ENCODE results near the gene RGS16.

Gene RGS16

DNA sequence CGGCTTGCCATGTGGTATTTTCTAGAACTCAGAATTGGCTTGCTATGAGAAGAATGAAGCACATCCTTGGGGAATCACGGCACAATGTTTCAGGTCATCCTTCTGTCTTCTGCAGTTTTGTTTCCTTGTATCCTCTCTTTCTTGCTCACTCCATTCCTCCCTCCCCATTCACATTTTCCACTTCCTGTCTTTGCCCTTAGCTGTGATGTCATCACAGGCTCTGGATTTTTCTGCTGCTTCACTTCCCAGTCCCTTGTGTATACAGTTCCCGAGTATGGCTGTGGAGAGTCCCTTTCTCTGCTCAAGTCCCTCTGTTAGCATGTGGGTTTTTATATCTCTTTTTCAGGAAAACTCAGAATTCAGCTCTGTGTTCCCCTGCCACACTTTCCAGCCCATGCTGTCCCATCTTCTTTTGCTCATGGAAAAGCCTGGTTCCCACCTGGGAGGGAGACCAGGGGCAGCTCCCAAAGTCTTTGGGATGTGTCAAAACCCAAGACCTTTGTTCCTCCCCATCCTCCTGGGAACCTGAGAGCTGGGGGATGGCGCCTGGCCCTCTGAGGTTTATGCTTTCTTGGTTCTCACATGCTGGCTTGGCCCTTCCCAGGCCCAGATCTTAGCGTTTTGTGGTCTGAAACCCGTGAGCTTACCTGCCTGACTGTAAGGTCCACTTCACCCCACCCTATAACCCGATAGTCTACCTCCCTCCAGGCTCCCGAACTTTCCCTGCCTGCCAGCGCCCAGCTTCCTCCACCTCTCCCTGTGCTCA is 4.8 kb upstream of the RGS16 start:
- no peak for DNase-seq (ENCODE audit: low spot score)

DNA sequence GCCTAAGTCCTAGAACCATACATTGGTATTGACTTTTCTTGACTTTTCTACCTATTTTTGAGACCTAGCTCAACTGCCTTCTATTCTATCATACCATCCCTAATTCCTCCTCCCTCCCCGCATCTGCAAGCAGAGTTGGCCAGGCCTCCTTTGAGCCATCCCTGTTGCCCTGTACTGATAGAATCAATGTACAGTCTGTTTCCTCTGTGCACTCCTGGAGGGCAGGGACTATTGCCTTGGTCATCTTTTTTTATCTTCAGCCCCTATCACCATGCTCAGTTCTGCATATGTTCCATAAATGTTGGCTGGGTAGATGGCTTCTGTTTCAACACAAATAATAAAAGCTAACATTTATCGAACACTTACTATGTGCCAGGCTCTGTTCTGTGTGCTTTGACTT is 4.0 kb upstream of the RGS16 start:
- no peak for DNase-seq (ENCODE audit: low spot score)

- DNase-seq (ENCODE audit: low spot score): no peak
Measured at GRCh38 chr1:182607566-182607965, 3.4 kb upstream of the RGS16 start.

GRCh38 chr1:182603646-182604174 is 479 bp downstream of the RGS16 start:
- DNase-seq (ENCODE audit: low spot score): no peak

DNA sequence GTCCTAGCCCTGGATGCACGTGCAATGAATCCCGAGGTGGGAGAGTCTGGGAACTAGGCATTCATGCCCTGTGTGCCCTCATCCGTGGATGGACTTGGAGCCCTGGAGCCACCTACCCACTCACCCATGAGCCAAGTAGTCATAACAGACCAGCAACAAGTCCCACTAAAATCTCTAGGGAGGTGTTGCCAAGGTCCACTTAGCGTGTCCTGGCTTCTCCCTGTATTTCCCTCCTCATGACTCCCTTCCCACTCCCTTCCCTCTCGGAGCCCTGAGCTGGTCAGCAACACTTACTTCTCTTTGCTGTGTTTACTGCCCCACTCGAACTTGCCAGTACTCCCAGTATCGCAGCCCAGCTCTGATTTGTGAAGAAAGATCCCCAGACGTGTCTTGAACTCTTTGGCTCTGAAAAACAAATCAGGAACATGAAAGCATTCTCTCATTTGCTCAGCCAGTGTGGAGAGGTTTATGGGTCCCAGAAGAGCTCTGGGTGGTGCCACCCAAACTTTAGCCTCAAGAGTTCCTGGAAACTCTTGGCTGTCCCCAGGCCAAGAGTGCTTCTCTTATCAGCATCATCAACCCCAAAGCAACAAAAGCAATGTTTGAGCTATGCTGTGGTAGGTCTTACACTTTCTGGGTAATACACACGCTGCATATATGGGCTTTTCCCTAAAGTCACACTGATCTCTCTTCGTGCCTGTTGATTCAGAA is 1.1 kb downstream of the RGS16 start:
- DNase-seq (ENCODE audit: low spot score): peak; percentile 66

GRCh38 chr1:182601913-182602312 is 2.3 kb downstream of the RGS16 start:
- DNase-seq (ENCODE audit: low spot score): no peak

DNA sequence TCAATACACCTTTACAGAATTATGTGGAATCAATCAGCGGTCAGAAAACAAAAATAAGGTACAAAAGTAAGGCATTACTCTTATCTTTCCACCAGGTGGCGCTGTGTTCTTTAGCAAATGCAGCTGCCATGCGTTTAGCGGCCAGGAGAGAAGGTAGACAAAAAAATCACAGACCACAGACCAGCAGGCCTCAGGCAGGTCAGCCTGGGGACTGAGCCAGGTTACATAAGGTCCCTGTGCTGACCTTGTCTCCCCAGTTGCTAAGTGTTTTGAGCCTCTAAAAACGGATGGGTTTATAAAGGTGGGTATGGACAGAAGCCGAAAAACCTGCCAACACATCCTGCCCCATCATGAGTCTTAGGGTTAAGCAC is 2.8 kb downstream of the RGS16 start:
- peak; percentile 80 for DNase-seq (ENCODE audit: low spot score)

DNA sequence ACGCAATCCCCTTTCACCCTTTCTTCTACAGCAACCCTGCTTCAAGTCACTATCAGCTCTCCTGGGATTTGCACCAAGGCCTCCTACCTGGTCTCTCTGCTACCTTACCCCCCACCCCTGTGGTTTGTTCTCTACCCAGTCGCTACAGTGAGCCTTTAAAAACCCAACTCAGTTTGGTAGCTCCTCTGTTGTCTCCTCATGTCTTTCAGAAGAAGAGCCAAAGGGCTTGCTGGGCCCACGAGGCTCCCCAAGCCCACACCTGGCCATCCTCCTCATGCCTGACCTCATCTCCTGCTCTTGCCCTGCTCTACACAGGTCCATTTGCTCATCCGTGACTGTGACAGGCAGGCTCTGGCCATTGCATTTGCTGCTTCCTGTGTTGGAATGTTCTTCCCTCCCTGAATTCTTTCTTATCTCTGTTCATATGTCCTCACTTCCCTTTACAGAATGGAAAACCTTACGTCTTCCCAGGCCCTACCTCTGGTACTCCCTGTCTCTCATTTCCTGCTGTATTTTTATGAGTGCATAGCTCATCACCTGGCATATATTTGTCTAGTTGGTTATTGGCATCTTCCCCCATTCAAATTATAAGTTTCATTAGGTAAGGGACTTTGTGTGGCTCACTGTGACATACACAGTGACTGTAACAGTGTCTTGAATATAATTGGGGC is 3.3 kb downstream of the RGS16 start:
- no peak for DNase-seq (ENCODE audit: low spot score)

DNA sequence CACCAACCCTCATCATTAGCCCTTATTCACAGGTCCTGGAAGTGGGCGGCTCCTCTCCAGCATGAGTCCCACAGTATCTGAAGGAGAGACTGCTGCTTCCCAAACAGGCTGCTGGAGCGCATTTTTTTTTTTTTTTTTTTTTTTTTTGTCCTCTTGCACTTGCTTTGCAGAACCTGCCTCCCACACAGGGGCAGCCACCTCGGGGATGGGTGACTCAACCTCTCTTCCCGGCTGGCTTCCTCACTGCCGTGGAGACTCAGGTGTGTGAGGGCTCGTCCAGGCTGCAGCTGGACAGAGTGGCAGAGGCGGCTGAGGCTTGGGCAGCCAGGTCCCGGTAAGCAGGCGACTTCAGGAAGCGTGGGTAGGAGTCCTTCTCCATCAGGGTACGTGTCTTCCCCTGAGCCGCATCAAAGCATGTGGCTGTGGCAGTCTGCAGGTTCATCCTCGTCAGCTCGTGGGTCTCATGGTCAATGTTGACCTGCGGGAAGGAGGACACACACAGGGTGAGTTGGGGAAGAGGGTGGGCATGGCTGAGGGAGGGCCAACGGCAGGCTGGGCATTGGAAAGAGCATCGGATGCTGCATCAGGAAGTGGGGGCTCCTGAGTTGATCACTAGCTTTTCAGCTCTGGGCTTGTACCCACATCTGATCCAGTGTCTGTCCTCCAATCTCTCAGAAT is 4.0 kb downstream of the RGS16 start:
- no peak for DNase-seq (ENCODE audit: low spot score)

DNA sequence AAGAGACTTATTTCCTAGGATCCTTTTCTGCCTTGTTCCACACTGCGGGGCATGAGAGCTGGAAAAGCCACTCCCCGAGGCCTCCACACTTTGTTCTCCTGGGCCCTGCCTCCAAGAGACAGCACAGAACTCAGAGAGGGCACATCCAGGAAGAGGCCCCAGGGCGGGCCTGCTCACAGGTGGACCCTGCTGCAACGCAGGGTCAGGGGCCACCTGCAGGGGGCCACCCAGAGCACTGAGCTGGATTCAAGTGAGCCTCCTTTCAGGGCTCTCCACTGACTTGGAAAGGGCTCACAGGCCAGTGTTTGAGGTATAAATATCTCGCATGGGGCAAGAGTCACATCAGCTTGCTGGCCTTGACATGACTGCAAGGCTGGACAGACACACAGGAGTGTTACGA is 4.8 kb downstream of the RGS16 start:
- no peak for DNase-seq (ENCODE audit: low spot score)

DNA sequence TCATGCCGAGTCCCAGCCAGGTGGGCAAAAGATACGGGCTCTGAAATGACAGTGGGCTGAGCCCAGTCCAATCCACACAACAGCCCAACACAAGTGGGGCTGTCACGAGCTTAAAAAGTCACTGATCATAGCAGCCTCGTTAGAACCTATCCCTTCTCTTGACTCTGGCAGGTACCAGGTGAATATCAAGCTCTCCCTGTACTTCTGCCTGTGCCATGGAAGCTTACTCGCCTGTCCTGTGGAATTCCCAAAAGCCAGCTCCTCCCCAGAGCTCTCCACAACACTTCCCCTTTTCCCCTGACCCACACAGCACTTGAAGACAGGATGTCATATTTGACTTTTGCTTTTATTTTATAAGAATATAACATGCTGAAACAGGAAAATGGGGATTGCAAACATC is 5.9 kb downstream of the RGS16 start:
- no peak for DNase-seq (ENCODE audit: low spot score)

GRCh38 chr1:182596934-182597333 is 7.3 kb downstream of the RGS16 start:
- DNase-seq (ENCODE audit: low spot score): no peak

DNA sequence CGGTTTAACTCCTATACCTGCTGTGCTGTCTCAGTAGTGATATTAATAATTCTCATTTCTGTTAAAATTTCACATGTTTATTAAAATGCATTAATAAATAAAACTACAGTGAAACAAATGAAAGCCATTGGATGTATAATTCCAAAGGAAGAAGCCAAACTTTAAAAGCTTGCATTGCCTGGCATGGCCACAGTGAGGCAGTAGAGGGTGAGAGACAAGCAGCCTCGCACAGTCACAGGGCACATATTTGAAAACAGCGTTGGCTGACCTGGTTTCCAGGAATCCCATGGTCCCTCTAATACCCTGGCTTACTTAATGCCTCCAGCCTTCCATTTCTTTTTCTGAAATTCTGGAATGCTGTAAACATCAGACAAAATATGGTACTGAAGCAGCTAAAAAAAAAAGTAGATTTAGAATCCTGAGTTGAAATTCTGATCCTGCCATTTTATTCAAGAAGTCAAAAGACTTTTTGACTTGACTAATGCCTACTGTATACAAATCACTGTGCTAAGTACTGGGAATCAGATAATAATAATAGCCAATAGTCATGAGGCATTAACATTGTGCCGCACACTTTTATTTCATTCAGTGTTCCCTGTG is 8.4 kb downstream of the RGS16 start:
- DNase-seq (ENCODE audit: low spot score): peak; percentile 53

DNA sequence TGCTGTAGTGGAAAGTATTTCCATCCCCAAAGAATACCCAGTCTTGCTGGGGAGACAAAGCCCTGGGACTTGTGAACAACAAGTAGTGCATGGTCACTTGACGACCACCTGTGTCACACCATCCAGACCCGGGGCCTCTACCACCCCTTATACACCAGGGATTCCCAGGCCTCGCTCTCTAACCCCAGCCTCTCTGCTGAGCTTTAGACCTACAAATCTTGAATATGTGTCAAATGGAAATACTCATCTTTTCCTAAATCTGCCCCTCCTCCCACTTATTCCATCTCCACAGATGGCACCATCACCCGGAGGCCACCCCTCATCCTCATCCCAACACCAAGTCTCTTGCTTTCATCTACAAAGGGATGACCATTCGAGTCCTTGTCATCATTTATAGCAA is 14.3 kb downstream of the RGS16 start:
- no peak for DNase-seq (ENCODE audit: low spot score)

GRCh38 chr1:182589520-182589919 is 14.7 kb downstream of the RGS16 start:
- DNase-seq (ENCODE audit: low spot score): no peak

- peak; percentile 58 for DNase-seq (ENCODE audit: low spot score)
Measured at GRCh38 chr1:182588500-182589396, 15.4 kb downstream of the RGS16 start, which contains the start of gene RNASEL. Gene RNASEL, minus strand, starts transcription at chr1:182589256. Its CDS starts 2,450 bp downstream, at chr1:182586806.

DNA sequence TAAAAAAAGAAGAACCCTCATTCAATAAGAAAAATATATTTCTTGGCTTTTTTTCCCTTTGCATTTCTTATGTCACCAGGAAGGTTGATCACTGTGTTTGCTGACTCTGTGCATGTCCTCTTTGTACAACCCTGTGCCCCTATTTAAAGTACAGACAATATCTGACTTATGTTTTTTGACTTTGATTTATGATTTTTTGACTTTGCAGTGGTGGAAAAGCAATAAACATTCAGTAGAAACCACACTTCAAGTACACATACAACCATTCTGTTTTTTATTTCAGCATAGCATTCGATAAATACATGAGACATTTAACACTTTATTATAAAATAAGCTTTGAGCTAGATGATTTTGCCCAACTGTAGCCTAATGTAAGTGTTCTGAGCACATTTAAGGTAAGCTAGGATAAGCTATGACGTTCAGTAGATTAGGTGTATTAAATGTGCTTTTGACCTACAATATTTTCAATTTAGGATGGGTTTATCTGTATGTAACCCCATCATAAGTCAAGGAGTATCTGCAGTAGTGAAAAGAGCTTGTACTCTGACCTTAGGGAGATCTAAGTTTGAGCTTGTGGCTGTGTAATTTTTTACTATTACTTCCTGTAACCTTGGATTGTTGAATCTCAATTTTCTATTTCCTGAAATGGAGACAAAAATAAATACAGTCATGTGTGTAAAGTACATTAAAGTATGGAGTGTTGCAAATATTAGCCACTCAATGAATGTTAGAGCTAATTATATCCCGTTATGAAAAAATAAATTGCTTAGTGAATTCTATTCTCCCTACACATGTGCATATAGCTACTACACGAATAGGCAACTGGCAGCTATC is 16.3 kb downstream of the RGS16 start:
- DNase-seq (ENCODE audit: low spot score): no peak

- DNase-seq (ENCODE audit: low spot score): no peak
Measured at GRCh38 chr1:182587093-182587492, 17.1 kb downstream of the RGS16 start.

DNA sequence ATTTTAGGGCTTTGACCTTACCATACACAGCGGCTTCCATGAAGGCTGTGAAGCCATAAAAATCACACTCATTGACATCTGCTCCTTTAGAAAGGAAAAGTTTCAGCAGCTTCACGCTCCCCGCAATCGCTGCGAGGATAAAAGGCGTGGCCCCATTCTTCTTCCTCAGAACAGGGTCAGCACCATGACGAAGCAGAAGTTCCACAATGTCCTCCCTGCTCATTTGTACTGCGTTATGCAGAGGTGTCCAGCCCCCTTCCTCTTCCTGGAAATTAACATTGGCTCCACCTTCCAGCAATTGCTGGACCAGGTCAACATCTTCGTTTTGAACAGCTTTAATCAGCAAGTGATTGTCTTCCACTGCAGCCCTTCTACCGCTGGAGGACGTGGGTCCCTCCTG is 17.8 kb downstream of the RGS16 start:
- DNase-seq (ENCODE audit: low spot score): no peak

- DNase-seq (ENCODE audit: low spot score): no peak
Measured at GRCh38 chr1:182584746-182585145, 19.4 kb downstream of the RGS16 start.

All from activated CD4-positive, alpha-beta T cell treated with anti-CD3 and anti-CD28 coated beads, Interleukin-2, Interleukin-4, amounts not matched to agents 100 ng/mL and 50 ng/mL, durations not matched to agents 16 hours and 8 hours (primary cell).